Measurements from ENCODE around the gene PSAP.

PSAP gene

DNA sequence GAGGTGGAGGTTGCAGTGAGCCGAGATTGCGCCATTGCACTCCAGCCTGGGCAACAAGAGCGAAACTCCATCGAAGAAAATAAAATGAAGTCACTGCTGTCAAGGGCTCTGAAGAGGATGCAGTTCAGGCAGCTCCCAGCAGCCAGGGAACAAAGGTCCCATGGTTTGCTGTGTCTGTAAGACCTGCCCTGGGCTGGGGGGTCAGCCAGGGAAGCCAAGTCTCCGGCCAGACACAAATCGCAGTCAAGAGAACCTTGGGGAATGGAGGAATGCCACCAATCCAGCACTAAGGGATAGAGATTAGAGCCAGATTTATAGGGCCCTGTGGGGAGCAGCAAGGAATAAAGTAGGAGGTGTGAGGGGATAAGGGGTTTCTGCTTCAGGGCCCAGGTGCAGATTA is 48.8 kb downstream of the PSAP start:
- TF ChIP-seq, protein P1, sequence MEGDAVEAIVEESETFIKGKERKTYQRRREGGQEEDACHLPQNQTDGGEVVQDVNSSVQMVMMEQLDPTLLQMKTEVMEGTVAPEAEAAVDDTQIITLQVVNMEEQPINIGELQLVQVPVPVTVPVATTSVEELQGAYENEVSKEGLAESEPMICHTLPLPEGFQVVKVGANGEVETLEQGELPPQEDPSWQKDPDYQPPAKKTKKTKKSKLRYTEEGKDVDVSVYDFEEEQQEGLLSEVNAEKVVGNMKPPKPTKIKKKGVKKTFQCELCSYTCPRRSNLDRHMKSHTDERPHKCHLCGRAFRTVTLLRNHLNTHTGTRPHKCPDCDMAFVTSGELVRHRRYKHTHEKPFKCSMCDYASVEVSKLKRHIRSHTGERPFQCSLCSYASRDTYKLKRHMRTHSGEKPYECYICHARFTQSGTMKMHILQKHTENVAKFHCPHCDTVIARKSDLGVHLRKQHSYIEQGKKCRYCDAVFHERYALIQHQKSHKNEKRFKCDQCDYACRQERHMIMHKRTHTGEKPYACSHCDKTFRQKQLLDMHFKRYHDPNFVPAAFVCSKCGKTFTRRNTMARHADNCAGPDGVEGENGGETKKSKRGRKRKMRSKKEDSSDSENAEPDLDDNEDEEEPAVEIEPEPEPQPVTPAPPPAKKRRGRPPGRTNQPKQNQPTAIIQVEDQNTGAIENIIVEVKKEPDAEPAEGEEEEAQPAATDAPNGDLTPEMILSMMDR (IDR thresholded peaks at IDR 0.05; ENCODE audit: control insufficient read depth, insufficient read depth, low read depth, low read length, missing control alignments): no peak
- H3K4me3 ChIP-seq (ENCODE audit: control insufficient read depth, low read depth, low read length): no peak overlapping the region
- DNase-seq (ENCODE audit: low read depth): no peak

DNA sequence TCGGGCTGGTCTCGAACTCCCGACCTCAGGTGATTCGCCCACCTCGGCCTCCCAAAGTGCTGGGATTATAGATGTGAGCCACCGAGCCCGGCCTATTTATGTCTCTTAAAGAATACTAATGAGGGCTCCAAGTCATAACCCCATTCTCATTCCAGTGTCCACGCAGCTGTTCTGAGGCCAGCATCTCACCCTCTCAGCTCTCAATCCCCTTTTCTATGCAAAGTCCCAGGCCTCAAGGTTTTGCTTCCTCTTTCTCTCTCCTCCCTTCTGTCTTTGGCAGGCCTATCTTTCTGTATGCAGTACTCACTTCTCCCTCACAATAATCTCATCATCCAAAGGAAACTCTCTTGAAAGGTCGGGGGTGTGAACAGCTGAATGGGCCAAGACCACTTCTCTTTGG is 49.7 kb downstream of the PSAP start:
- no peak for DNase-seq (ENCODE audit: low read depth)
- no peak overlapping the region for H3K4me3 ChIP-seq (ENCODE audit: control insufficient read depth, low read depth, low read length)
- TF ChIP-seq, protein P1 (IDR thresholded peaks at IDR 0.05; ENCODE audit: control insufficient read depth, insufficient read depth, low read depth, low read length, missing control alignments): no peak

DNA sequence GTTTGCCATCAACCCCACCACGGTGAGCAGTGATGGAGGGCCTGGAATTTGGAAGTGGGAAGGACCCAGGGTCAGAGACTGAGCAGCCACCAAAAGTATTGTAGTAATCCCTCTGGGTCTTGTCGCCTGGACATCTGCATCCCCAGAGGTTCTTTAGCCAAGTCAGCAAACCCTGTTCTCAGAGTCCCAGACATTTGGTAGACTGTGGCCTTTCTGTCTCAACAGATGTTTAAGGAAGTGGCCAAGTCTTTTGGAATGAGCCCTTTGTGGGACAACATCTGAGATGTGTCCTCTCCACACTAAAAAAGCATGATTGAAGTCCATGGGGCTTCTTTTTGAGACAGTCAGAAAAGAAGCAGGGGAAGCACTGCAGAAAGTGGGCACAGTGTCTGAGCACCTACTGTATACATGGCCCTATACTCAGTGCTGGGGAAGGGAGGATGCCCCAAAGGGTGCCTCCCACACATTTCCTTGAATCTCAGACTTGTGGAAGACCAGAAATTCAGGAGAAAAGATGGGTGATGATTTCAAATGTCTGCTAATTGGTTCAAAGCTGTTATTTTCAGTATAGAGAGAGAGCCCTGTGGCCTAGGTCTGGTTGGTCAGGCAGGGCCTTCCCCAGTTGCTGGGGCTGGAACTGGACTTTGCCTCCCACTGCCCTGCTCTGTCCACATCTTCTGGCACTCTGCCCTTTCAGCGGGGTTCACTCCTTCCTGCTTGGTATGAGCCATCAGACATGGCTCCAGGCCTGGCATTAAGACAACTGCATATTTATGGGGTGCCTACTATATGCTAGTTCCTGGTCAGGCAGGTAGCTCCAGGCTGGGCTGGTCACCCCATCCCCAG is 51.2 kb downstream of the PSAP start:
- TF ChIP-seq, protein P1 (IDR thresholded peaks at IDR 0.05; ENCODE audit: control insufficient read depth, insufficient read depth, low read depth, low read length, missing control alignments): no peak
- H3K4me3 ChIP-seq (ENCODE audit: control insufficient read depth, low read depth, low read length): no peak overlapping the region
- DNase-seq (ENCODE audit: low read depth): no peak

DNA sequence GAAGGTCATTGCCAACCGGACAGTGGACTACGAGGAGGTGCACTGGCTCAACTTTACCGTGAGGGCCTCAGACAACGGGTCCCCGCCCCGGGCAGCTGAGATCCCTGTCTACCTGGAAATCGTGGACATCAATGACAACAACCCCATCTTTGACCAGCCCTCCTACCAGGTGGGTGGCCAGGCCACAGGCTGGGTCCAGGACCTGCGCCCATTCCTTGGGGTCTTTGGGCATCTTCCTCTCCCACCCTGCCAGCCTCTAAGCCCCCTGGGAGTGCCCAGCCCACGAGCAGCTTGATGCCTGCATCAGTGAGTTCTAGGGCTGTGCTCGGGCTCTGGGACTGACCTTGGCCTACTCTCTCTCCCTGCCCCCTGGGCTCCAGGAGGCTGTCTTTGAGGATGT is 51.9 kb downstream of the PSAP start:
- no peak overlapping the region for H3K4me3 ChIP-seq (ENCODE audit: control insufficient read depth, low read depth, low read length)
- no peak for DNase-seq (ENCODE audit: low read depth)
- TF ChIP-seq, protein P1 (IDR thresholded peaks at IDR 0.05; ENCODE audit: control insufficient read depth, insufficient read depth, low read depth, low read length, missing control alignments): no peak

DNA sequence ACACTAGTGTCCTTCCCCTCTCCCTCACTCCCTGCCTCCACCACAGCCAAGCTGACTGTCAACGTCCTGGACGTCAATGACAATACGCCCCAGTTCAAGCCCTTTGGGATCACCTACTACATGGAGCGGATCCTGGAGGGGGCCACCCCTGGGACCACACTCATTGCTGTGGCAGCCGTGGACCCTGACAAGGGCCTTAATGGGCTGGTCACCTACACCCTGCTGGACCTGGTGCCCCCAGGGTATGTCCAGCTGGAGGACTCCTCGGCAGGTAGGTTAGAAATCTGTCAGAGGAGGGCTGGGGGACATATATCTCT is 52.8 kb downstream of the PSAP start:
- DNase-seq (ENCODE audit: low read depth): no peak
- TF ChIP-seq, protein P1 (IDR thresholded peaks at IDR 0.05; ENCODE audit: control insufficient read depth, insufficient read depth, low read depth, low read length, missing control alignments): no peak
- no peak overlapping the region for H3K4me3 ChIP-seq (ENCODE audit: control insufficient read depth, low read depth, low read length)

DNA sequence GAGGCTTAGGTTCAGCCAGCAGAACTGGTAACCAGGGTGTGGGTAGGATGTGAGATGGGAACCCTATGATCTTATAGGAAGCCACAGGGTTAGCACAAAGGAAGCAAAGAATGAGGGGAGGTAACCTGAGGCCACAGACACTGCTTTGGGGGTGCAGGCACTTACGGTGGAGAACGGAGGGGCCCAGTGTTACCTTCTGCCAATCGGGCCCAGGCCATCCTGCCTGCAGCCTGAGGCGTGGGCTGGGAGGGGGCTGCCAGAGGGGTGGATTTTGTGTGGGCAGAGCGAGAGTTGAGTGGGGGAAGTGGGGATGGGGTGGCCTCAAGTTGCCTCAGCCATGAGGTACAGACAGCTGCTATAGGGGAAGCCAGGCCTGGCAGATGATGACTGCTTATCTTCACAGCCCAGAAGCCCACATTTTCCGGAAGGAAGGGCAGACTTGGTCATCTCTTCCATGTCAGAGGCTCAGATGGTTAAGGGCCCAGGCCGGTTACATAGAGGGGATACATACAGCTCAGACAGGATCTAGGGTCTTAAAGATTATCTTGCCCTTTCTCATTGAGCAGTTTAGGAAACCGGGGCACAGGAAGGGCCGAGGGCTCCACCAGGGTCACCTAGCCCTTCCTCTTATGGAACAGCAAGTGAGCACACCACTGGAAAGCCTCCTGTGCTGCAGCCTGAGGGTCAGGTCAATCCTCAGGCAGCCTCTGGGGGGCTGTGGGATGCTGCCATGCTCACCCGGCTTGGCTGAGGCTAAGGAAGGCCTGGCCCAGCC is 53.3 kb downstream of the PSAP start:
- DNase-seq (ENCODE audit: low read depth): no peak
- TF ChIP-seq, protein P1 (IDR thresholded peaks at IDR 0.05; ENCODE audit: control insufficient read depth, insufficient read depth, low read depth, low read length, missing control alignments): no peak
- no peak overlapping the region for H3K4me3 ChIP-seq (ENCODE audit: control insufficient read depth, low read depth, low read length)
